ENCODE measurements around the gene RFT1.

RFT1 gene

DNA sequence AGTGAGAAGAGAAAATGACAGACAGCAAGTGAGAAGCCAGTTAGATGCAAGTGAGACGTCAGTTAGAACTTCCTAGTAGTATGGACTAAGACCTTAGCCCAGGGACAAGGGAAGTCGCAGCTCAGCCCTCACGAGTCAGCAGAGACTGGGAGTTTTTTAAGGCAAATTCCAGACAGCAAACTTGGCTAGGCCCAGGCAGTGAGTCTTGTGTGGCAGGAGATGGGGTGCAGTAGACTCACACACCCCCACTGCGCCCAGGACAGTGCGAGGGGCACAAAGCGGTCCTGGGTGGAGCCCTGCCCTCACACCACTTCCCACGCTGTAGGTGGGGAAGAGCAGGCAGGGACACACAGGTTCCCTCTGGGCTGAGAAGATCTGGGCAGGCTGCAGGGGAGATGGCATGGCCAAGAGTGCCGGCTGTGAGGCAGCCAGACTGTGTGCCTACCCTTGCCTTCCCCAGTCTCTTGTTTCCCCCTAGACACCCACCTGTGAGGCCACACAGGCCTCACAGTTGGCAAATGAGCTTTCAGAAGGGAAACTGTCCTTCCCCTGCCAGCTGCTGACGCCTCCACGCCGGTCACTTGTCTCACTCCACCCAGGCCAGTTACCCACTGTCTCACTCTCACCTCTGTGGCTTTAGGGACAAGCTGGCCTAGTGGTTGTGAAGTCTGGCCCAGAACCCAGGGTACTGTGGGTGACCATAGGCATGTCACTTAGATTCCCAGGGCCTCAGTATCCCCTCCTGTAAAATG, 17.1 kb upstream of the RFT1 start:
- H3K4me3 ChIP-seq (ENCODE audit: low read depth, low read length), result no peak overlapping the region
- DNase-seq (ENCODE audit: low read depth), result no peak
- TF ChIP-seq MYC (IDR thresholded peaks at IDR 0.05; ENCODE audit: low read depth, low read length) (no peak), POLR2A (IDR thresholded peaks at IDR 0.05; ENCODE audit: extremely low read depth, insufficient read length) (no peak)

DNA sequence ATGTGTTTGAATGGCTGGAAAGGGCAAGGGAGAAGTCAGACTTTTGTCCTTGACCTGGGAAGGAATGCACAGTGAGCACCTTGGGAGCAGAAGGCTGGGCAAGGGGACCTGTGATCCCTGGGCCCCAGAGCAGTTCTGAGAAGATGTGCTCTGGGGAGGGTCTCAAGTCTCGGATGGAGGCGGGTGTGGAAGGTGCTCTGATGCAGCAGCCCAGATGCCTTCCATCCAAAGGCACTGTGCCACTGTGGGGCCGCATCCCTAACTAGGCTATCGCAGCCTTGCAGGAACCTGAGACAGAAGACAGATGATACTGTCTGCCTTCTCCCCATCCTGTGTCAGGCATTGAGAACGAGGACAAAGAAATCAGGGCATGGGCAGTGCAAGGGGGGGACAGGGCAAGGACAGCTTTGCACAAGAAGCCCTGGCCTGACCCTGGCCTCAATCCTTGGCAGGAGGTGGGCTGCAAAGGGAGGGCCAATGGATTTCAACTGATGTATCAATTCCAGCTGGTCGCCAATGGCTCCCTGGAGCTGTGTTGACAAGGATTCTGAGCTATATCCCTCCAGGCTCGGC, 16.2 kb upstream of the RFT1 start:
- no peak for TF ChIP-seq POLR2A (IDR thresholded peaks at IDR 0.05; ENCODE audit: extremely low read depth, insufficient read length)
- TF ChIP-seq, protein P1, sequence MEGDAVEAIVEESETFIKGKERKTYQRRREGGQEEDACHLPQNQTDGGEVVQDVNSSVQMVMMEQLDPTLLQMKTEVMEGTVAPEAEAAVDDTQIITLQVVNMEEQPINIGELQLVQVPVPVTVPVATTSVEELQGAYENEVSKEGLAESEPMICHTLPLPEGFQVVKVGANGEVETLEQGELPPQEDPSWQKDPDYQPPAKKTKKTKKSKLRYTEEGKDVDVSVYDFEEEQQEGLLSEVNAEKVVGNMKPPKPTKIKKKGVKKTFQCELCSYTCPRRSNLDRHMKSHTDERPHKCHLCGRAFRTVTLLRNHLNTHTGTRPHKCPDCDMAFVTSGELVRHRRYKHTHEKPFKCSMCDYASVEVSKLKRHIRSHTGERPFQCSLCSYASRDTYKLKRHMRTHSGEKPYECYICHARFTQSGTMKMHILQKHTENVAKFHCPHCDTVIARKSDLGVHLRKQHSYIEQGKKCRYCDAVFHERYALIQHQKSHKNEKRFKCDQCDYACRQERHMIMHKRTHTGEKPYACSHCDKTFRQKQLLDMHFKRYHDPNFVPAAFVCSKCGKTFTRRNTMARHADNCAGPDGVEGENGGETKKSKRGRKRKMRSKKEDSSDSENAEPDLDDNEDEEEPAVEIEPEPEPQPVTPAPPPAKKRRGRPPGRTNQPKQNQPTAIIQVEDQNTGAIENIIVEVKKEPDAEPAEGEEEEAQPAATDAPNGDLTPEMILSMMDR (IDR thresholded peaks at IDR 0.05; ENCODE audit: low read depth, low read length), result no peak
- no peak for TF ChIP-seq MYC (IDR thresholded peaks at IDR 0.05; ENCODE audit: low read depth, low read length)
- TF ChIP-seq, protein P2, sequence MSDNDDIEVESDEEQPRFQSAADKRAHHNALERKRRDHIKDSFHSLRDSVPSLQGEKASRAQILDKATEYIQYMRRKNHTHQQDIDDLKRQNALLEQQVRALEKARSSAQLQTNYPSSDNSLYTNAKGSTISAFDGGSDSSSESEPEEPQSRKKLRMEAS (IDR thresholded peaks at IDR 0.05; ENCODE audit: low read depth, low read length), result no peak
- H3K4me3 ChIP-seq (ENCODE audit: low read depth, low read length), result no peak overlapping the region
- no peak for DNase-seq (ENCODE audit: low read depth)

DNA sequence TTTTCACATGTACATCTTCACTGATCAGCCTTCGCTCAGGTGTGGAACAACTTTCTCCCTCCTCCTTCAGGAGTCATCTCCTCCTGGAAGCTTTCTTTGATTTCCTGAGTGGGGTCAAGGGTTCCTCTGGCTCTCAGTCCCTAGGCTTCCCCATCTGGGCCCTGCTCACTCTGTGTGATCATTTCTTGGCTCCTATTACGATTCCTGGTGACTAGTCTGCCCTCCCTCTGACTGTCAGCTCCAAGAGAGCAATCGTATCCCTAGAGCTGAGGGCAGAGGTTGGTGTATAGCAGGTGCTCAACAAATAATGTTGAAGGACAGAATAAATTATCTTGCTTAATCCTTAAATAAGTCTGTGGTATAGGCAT, 15.5 kb upstream of the RFT1 start:
- TF ChIP-seq, protein P2 (IDR thresholded peaks at IDR 0.05; ENCODE audit: low read depth, low read length), result no peak
- TF ChIP-seq MYC (IDR thresholded peaks at IDR 0.05; ENCODE audit: low read depth, low read length) (no peak), POLR2A (IDR thresholded peaks at IDR 0.05; ENCODE audit: extremely low read depth, insufficient read length) (no peak)
- TF ChIP-seq, protein P1 (IDR thresholded peaks at IDR 0.05; ENCODE audit: low read depth, low read length), result no peak
- no peak for DNase-seq (ENCODE audit: low read depth)
- no peak overlapping the region for H3K4me3 ChIP-seq (ENCODE audit: low read depth, low read length)

DNA sequence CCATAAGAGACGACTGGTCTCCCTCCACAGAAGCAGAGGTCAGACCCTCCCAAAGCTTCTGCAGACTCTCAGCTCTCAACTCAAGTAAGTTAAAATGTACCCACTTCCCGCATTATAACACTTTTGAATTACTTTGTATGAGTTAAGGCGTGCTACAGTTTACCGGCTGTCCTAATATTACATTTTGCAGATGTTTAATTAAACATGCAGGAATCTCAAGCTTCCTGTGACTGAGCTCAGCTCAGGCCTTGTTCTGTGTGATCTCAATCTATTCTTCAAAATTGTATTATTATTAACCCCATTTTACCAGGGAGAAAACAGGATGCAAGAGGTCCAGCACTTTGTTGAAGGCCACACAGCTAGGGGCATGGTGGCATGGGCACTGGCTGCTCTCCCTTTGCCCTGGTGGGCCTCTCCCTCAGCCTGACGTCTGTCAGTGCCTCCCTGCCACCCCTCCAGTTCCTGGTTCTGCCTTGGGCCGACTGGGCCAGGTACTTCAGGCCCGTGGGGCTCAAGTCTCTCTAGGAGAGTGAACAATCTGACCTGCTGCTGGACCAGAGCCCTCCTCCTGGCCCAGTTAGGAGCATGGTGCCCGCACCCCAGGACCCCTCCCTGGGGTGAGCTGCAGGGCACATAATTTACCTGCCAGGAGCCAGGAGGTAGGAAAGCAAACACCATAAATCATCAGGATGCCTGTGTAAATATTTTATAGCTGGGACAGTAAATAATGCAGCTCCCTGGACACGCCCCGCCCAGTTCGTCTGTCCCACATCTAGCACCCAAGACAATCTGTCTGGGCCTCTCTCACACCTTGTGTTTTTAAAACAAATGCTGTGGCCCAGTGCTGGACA, 14.9 kb upstream of the RFT1 start:
- no peak for DNase-seq (ENCODE audit: low read depth)
- TF ChIP-seq, protein P1 (IDR thresholded peaks at IDR 0.05; ENCODE audit: low read depth, low read length), result no peak
- TF ChIP-seq, protein P2 (IDR thresholded peaks at IDR 0.05; ENCODE audit: low read depth, low read length), result no peak
- no peak for TF ChIP-seq MYC (IDR thresholded peaks at IDR 0.05; ENCODE audit: low read depth, low read length)
- TF ChIP-seq POLR2A (IDR thresholded peaks at IDR 0.05; ENCODE audit: extremely low read depth, insufficient read length), result no peak
- no peak overlapping the region for H3K4me3 ChIP-seq (ENCODE audit: low read depth, low read length)

DNA sequence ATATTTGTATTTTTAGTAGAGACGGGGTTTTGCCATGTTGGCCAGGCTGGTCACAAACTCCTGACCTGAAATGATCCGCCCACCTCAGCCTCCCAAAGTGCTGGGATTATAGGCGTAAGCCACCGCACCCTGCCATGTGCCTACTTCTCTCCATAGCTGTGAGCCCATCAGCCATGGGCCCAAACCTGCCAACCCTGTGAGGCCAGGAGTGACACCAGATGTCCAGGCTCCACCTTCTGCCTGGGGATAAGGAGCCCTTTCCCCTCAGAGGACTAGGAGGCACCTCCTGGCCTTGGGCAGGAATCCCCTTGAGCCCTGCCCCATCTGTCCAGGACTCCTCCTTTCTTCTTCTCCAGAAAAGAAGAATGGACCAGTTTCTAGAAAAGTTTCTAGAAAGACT, 14.2 kb upstream of the RFT1 start:
- TF ChIP-seq, protein P1 (IDR thresholded peaks at IDR 0.05; ENCODE audit: low read depth, low read length), result no peak
- no peak for TF ChIP-seq POLR2A (IDR thresholded peaks at IDR 0.05; ENCODE audit: extremely low read depth, insufficient read length)
- TF ChIP-seq, protein P2 (IDR thresholded peaks at IDR 0.05; ENCODE audit: low read depth, low read length), result no peak
- no peak for TF ChIP-seq MYC (IDR thresholded peaks at IDR 0.05; ENCODE audit: low read depth, low read length)
- no peak for DNase-seq (ENCODE audit: low read depth)
- H3K4me3 ChIP-seq (ENCODE audit: low read depth, low read length), result no peak overlapping the region

DNA sequence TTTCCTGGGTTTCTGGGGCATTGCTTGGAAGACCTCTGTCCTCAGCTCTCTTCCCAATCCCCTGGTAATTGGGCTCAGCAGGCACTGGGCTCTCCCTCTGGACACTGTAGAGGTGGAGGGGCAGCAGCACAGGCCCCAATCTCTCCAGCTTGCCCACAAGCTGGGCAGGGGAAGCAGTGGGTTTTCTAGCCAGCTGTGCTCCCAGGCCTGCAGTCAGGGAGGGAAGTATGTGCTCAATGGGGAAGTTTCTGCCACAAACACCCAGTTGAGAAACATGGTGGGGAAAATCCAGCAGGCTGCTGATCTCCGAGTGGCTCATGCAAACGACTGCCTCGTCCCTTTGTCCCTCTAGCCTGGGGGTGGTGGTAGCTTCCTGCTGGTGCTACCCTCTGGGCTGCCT, 12.8 kb upstream of the RFT1 start:
- no peak overlapping the region for H3K4me3 ChIP-seq (ENCODE audit: low read depth, low read length)
- DNase-seq (ENCODE audit: low read depth), result peak; percentile 89
- TF ChIP-seq, protein P1 (IDR thresholded peaks at IDR 0.05; ENCODE audit: low read depth, low read length), result no peak
- TF ChIP-seq, protein P2 (IDR thresholded peaks at IDR 0.05; ENCODE audit: low read depth, low read length), result no peak
- TF ChIP-seq POLR2A (IDR thresholded peaks at IDR 0.05; ENCODE audit: extremely low read depth, insufficient read length) (no peak), MYC (IDR thresholded peaks at IDR 0.05; ENCODE audit: low read depth, low read length) (no peak)
